Panc1 (cell line): ENCODE results near the gene DSCAML1.

Experiments used
- CTCF ChIP-seq: fragments of 450-650 bp; IDR thresholded peaks from 2 replicates; pipeline ENCODE4 v1.5.1; 2017; ENCODE audit warnings: mild to moderate bottlenecking
- POLR2AphosphoS5 ChIP-seq: IDR thresholded peaks from 2 replicates; pipeline ENCODE4 v1.6.1; 2012; ENCODE audit warnings: mild to moderate bottlenecking, low read depth, low read length, moderate library complexity
- TF ChIP-seq, protein P1 (sequence below), 2 experiments: IDR thresholded peaks; 2 replicates each; pipeline ENCODE4 v1.6.1; 2011 to 2012; ENCODE audit warnings: low read depth in 2 of 2, control low read depth in 1 of 2, low read length in 1 of 2, mild to moderate bottlenecking in 1 of 2, moderate library complexity in 1 of 2; ENCODE audit not compliant: insufficient read depth in 1 of 2

GRCh38 chr11:117434481-117434880 lies 362.5 kb downstream of the DSCAML1 start:
- TF ChIP-seq CTCF (no peak), POLR2AphosphoS5 (no peak)
- TF ChIP-seq, protein P1, sequence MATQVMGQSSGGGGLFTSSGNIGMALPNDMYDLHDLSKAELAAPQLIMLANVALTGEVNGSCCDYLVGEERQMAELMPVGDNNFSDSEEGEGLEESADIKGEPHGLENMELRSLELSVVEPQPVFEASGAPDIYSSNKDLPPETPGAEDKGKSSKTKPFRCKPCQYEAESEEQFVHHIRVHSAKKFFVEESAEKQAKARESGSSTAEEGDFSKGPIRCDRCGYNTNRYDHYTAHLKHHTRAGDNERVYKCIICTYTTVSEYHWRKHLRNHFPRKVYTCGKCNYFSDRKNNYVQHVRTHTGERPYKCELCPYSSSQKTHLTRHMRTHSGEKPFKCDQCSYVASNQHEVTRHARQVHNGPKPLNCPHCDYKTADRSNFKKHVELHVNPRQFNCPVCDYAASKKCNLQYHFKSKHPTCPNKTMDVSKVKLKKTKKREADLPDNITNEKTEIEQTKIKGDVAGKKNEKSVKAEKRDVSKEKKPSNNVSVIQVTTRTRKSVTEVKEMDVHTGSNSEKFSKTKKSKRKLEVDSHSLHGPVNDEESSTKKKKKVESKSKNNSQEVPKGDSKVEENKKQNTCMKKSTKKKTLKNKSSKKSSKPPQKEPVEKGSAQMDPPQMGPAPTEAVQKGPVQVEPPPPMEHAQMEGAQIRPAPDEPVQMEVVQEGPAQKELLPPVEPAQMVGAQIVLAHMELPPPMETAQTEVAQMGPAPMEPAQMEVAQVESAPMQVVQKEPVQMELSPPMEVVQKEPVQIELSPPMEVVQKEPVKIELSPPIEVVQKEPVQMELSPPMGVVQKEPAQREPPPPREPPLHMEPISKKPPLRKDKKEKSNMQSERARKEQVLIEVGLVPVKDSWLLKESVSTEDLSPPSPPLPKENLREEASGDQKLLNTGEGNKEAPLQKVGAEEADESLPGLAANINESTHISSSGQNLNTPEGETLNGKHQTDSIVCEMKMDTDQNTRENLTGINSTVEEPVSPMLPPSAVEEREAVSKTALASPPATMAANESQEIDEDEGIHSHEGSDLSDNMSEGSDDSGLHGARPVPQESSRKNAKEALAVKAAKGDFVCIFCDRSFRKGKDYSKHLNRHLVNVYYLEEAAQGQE (IDR thresholded peaks at IDR 0.05; ENCODE audit: insufficient read depth in 1 of 2, low read depth in 2 of 2, low read length in 1 of 2): no peak
